Neuronal stem cell (in vitro differentiated cells): ENCODE measurements around the gene COTL1.

ENCODE experiments used
- DNase-seq: peaks from one replicate; pipeline ENCODE4 v3.0.0-alpha.2; 2013; ENCODE audit warnings: low spot score
- H2AFZ ChIP-seq: one replicate; pipeline ENCODE4 v1.6.1; 2013; ENCODE audit warnings: mild to moderate bottlenecking, low read length, inconsistent platforms
- H2AK5ac ChIP-seq: 2 replicates; pipeline ENCODE4 v1.6.1; 2013; ENCODE audit warnings: low read depth, mild to moderate bottlenecking, inconsistent platforms, low read length, moderate library complexity, mixed read lengths
- H2BK120ac ChIP-seq: 2 replicates; pipeline ENCODE4 v1.6.1; 2013; ENCODE audit warnings: low read depth, mild to moderate bottlenecking, inconsistent platforms, low read length, moderate library complexity, mixed read lengths
- H2BK12ac ChIP-seq: one replicate; pipeline ENCODE4 v1.6.1; 2013; ENCODE audit warnings: low read length, inconsistent platforms
- H2BK15ac ChIP-seq: 2 replicates; pipeline ENCODE4 v1.6.1; 2013; ENCODE audit warnings: mild to moderate bottlenecking, low read length, inconsistent platforms, mixed read lengths
- H2BK5ac ChIP-seq: one replicate; pipeline ENCODE4 v1.6.1; 2013; ENCODE audit warnings: inconsistent platforms, mild to moderate bottlenecking, low read length, moderate library complexity
- H3K14ac ChIP-seq: one replicate; pipeline ENCODE4 v1.6.1; 2013; ENCODE audit warnings: low read length, inconsistent platforms
- H3K18ac ChIP-seq: 2 replicates; pipeline ENCODE4 v1.6.1; 2013; ENCODE audit warnings: low read length, inconsistent platforms
- H3K23ac ChIP-seq: 2 replicates; pipeline ENCODE4 v1.6.1; 2013; ENCODE audit warnings: low read depth, mild to moderate bottlenecking, mixed read lengths, low read length, inconsistent platforms; ENCODE audit not compliant: poor library complexity
- H3K27ac ChIP-seq: replicated peaks from 3 replicates; pipeline ENCODE4 v1.5.1; 2013; ENCODE audit warnings: low read length, inconsistent platforms
- H3K27me3 ChIP-seq, 3 experiments: 2 replicates each; pipeline ENCODE4 v1.6.1; 2013; ENCODE audit warnings: low read length in 3 of 3, mild to moderate bottlenecking in 2 of 3, inconsistent platforms in 1 of 3, low read depth in 1 of 3, mixed read lengths in 1 of 3, moderate library complexity in 1 of 3; ENCODE audit not compliant: control insufficient read depth in 3 of 3, insufficient read depth in 3 of 3
- H3K36me3 ChIP-seq, 2 donors: replicated peaks in 1 of 2; 2 replicates each; pipeline ENCODE4 v1.6.1; 2013; ENCODE audit warnings: low read length in 2 of 2; ENCODE audit not compliant: control insufficient read depth in 2 of 2, insufficient read depth in 2 of 2
- H3K4ac ChIP-seq: 2 replicates; pipeline ENCODE4 v1.6.1; 2013; ENCODE audit warnings: inconsistent platforms, mild to moderate bottlenecking, low read length, moderate library complexity
- H3K4me1 ChIP-seq, 2 donors: 1 replicate in 1 of 2; 2 replicates in 1 of 2; pipeline ENCODE4 v1.6.1; 2013; ENCODE audit warnings: low read length in 2 of 2, low read depth in 1 of 2; ENCODE audit not compliant: control insufficient read depth in 2 of 2, insufficient read depth in 1 of 2
- H3K4me2 ChIP-seq: one replicate; pipeline ENCODE4 v1.6.1; 2013; ENCODE audit warnings: mild to moderate bottlenecking, low read length, inconsistent platforms; ENCODE audit not compliant: insufficient read depth, poor library complexity, severe bottlenecking
- H3K4me3 ChIP-seq, 2 donors: 2 replicates each; pipeline ENCODE4 v1.5.1; 2013; ENCODE audit warnings: low read length in 2 of 2, mild to moderate bottlenecking in 2 of 2, inconsistent platforms in 1 of 2, moderate library complexity in 1 of 2
- H3K79me1 ChIP-seq: one replicate; pipeline ENCODE4 v1.6.1; 2013; ENCODE audit warnings: low read depth, mild to moderate bottlenecking, inconsistent platforms, low read length, moderate library complexity
- H3K9ac ChIP-seq: one replicate; pipeline ENCODE4 v1.6.1; 2013; ENCODE audit warnings: mild to moderate bottlenecking, low read depth, low read length, inconsistent platforms; ENCODE audit not compliant: poor library complexity
- H3K9me3 ChIP-seq, 2 donors: replicated peaks in 1 of 2; 2 replicates each; pipeline versions ENCODE3 to v1.6.1; 2013; ENCODE audit warnings: low read length in 2 of 2, mild to moderate bottlenecking in 2 of 2, inconsistent platforms in 1 of 2, low read depth in 1 of 2, mixed read lengths in 1 of 2, moderate library complexity in 1 of 2; ENCODE audit not compliant: control insufficient read depth in 2 of 2, insufficient read depth in 1 of 2
- H4K8ac ChIP-seq: one replicate; pipeline ENCODE4 v1.6.1; 2013; ENCODE audit warnings: low read depth, mild to moderate bottlenecking, inconsistent platforms, low read length, moderate library complexity
- H4K91ac ChIP-seq: one replicate; pipeline ENCODE4 v1.6.1; 2013; ENCODE audit warnings: low read length, low read depth, mild to moderate bottlenecking, inconsistent platforms; ENCODE audit not compliant: poor library complexity
- WGBS, 2 donors: extraction: QIAGEN DNeasy Blood & Tissue Kit; methylation state at CpG; one replicate each; pipeline ENCODE4 v1.1.7; 2013; ENCODE audit warnings: missing lambda C conversion rate in 2 of 2, mixed read lengths in 1 of 2; ENCODE audit not compliant: insufficient read length in 2 of 2, insufficient replicate concordance in 1 of 2; ENCODE audit errors: extremely low coverage in 2 of 2; 5-methylcytosine and 5-hydroxymethylcytosine counted together

Gene COTL1

GRCh38 chr16:84597528-84597896 is 20.4 kb downstream of the COTL1 start:
- H2AK5ac ChIP-seq, result no peak overlapping the region
- no peak for DNase-seq
- no peak overlapping the region for H2BK5ac ChIP-seq
- no peak overlapping the region for H4K8ac ChIP-seq
- no peak overlapping the region for H4K91ac ChIP-seq
- no peak overlapping the region for H3K4ac ChIP-seq
- no peak overlapping the region for H3K23ac ChIP-seq
- H2BK120ac ChIP-seq, result no peak overlapping the region
- no peak overlapping the region for H3K27ac ChIP-seq
- H3K14ac ChIP-seq, result no peak overlapping the region
- no peak overlapping the region for H3K4me2 ChIP-seq
- H3K36me3 ChIP-seq, result peaks cover 19 to 68% of the 10 kb centered on the region in 2 donors
- H3K79me1 ChIP-seq, result peaks cover 19% of the 10 kb centered on the region
- no peak overlapping the region for H3K9ac ChIP-seq
- no peaks in the 10 kb centered on the region for H3K9me3 ChIP-seq
- peak overlapping the region; percentile 16 for H3K18ac ChIP-seq
- no peaks in the 10 kb centered on the region for H3K27me3 ChIP-seq
- H2BK12ac ChIP-seq, result no peak overlapping the region
- no CpG with 5 or more reads among the region's 6 CpGs for WGBS, 2 donors
- peak overlapping the region; percentile 0 for H2BK15ac ChIP-seq
- H2AFZ ChIP-seq, result no peak overlapping the region
- H3K4me3 ChIP-seq, result no peak overlapping the region
- H3K4me1 ChIP-seq, result peaks cover 46 to 65% of the 10 kb centered on the region in 2 donors

- Histone ChIP-seq H2BK5ac (no peak overlapping the region), H3K4ac (no peak overlapping the region), H3K23ac (no peak overlapping the region), H2AFZ (no peak overlapping the region), H3K27ac (no peak overlapping the region), H2AK5ac (peak overlapping the region; percentile 2), H3K4me2 (no peak overlapping the region), H3K36me3 (peaks cover 19 to 70% of the 10 kb centered on the region in 2 donors), H3K14ac (peak overlapping the region; percentile 0), H3K9ac (no peak overlapping the region), H3K27me3 (no peaks in the 10 kb centered on the region), H3K79me1 (peaks cover 19% of the 10 kb centered on the region), H3K18ac (peak overlapping the region; percentile 16), H2BK15ac (no peak overlapping the region), H3K9me3 (no peaks in the 10 kb centered on the region), H3K4me3 (no peak overlapping the region), H3K4me1 (peaks cover 46 to 65% of the 10 kb centered on the region in 2 donors), H2BK12ac (no peak overlapping the region), H4K91ac (no peak overlapping the region), H4K8ac (no peak overlapping the region), H2BK120ac (no peak overlapping the region)
- no CpG with 5 or more reads among the region's 14 CpGs for WGBS, 2 donors
- no peak for DNase-seq
Measured at GRCh38 chr16:84596801-84597527, 20.9 kb downstream of the COTL1 start.

GRCh38 chr16:84596161-84596560 is 21.7 kb downstream of the COTL1 start:
- H3K36me3 ChIP-seq, result peaks cover 19 to 71% of the 10 kb centered on the region in 2 donors
- H2BK120ac ChIP-seq, result no peak overlapping the region
- no peak overlapping the region for H3K4me2 ChIP-seq
- peaks cover 19% of the 10 kb centered on the region for H3K79me1 ChIP-seq
- H2BK12ac ChIP-seq, result no peak overlapping the region
- peaks cover 42 to 57% of the 10 kb centered on the region in 2 donors for H3K4me1 ChIP-seq
- H2AFZ ChIP-seq, result no peak overlapping the region
- no peaks in the 10 kb centered on the region for H3K9me3 ChIP-seq
- H3K27ac ChIP-seq, result no peak overlapping the region
- H4K91ac ChIP-seq, result no peak overlapping the region
- H2BK15ac ChIP-seq, result no peak overlapping the region
- no peak overlapping the region for H3K23ac ChIP-seq
- H3K9ac ChIP-seq, result no peak overlapping the region
- no peak overlapping the region for H3K18ac ChIP-seq
- H3K14ac ChIP-seq, result no peak overlapping the region
- H2AK5ac ChIP-seq, result no peak overlapping the region
- H4K8ac ChIP-seq, result no peak overlapping the region
- H2BK5ac ChIP-seq, result no peak overlapping the region
- H3K4me3 ChIP-seq, result no peak overlapping the region
- H3K27me3 ChIP-seq, result no peaks in the 10 kb centered on the region
- no peak for DNase-seq
- no peak overlapping the region for H3K4ac ChIP-seq

DNA sequence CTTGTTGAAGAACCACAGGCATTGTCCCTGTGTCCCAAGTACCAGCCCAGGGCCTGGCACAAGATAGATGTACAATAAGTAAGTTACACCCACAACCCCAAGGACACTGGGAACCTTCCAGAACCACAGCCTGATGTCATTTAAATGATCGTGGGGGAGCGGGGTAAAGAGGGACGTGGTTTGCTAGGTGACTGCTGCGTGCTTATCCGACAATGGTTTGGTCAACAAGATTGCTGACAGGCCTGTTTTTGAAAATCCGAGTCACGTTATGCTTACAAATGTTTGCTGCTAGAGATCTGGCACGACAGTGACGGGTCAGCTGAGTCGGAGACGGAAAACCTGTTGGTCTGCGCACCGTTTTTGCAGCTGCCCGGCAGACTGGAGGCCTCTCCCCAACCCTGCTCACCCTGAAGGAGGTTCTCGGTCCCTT is 22.8 kb downstream of the COTL1 start:
- WGBS, 2 donors, result no CpG with 5 or more reads among the region's 15 CpGs
- Histone ChIP-seq H3K14ac (no peak overlapping the region), H3K36me3 (peaks cover 22 to 74% of the 10 kb centered on the region in 2 donors)

More for the DNA sequence above, 22.8 kb downstream of the COTL1 start:
- Histone ChIP-seq H2AFZ (no peak overlapping the region), H3K27ac (no peak overlapping the region), H3K79me1 (peaks cover 21% of the 10 kb centered on the region), H4K91ac (no peak overlapping the region), H3K27me3 (no peaks in the 10 kb centered on the region), H4K8ac (no peak overlapping the region), H3K18ac (no peak overlapping the region), H3K4ac (no peak overlapping the region), H3K9me3 (peaks cover 0 to 4% of the 10 kb centered on the region in 2 donors), H3K4me1 (peaks cover 32 to 46% of the 10 kb centered on the region in 2 donors), H2BK12ac (no peak overlapping the region), H3K9ac (no peak overlapping the region), H2BK5ac (no peak overlapping the region), H2BK120ac (no peak overlapping the region), H3K4me3 (no peak overlapping the region), H3K23ac (no peak overlapping the region), H3K4me2 (no peak overlapping the region), H2AK5ac (no peak overlapping the region), H2BK15ac (no peak overlapping the region)
- no peak for DNase-seq
